Adrenal gland (tissue), 19 donors: ENCODE data around the gene CALML5. TPM values are rescaled to one million over a fixed set of nuclear protein-coding genes. Genes with fewer than 3 reads are reported as not detected.

Experiments used
- DNase-seq, 7 donors: peaks; one replicate each; pipeline ENCODE4 v3.0.0-alpha.2; 2019 to 2020
- H3K27ac ChIP-seq, 5 donors: fragments of 200-600 bp; sonication (generic) in 4 of 5; 1 replicate in 3 of 5; 2 replicates in 2 of 5; pipeline versions ENCODE4 v1.5.1 to v1.8.0; 2016 to 2020; ENCODE audit warnings: mild to moderate bottlenecking in 1 of 5
- H3K27me3 ChIP-seq: fragments of 200-600 bp; 2 replicates; pipeline ENCODE4 v1.8.0; 2021
- H3K36me3 ChIP-seq, 2 donors: fragments of 200-600 bp; replicated peaks in 1 of 2; 1 replicate in 1 of 2; 2 replicates in 1 of 2; pipeline versions ENCODE4 v1.5.1 to v1.8.0; 2018 to 2022
- H3K4me1 ChIP-seq, 2 donors: fragments of 200-600 bp; replicated peaks in 1 of 2; 1 replicate in 1 of 2; 2 replicates in 1 of 2; pipeline versions ENCODE4 v1.5.1 to v1.8.0; 2018 to 2021
- H3K4me3 ChIP-seq, 4 donors: fragments of 200-600 bp; sonication (generic) in 3 of 4; one replicate each; pipeline ENCODE4 v1.5.1; 2016 to 2018
- H3K9me3 ChIP-seq, 3 donors: fragments of 200-600 bp; sonication (generic) in 1 of 3; replicated peaks in 1 of 3; 1 replicate in 2 of 3; 2 replicates in 1 of 3; pipeline versions ENCODE4 v1.5.1 to v1.8.0; 2016 to 2021
- POLR2A ChIP-seq, 2 donors: fragments of 450-650 bp; IDR thresholded peaks; one replicate each; pipeline ENCODE4 v1.6.1; 2017; ENCODE audit warnings: antibody characterized with exemption in 2 of 2, mild to moderate bottlenecking in 2 of 2, moderate library complexity in 1 of 2
- WGBS, 4 donors: extraction: QIAGEN DNeasy Blood & Tissue Kit in 2 of 4; methylation state at CpG; one replicate each; pipeline versions ENCODE4 v1.1.5 to v1.1.7; 2013 to 2017; 5-methylcytosine and 5-hydroxymethylcytosine counted together
- intact Hi-C, 2 donors: fragments of 100-400 bp; cut with DNase I; formaldehyde crosslinking; loops; one replicate each; pipeline versions ENCODE4 v1.14.1 to v1.15.0; 2022 to 2023
- long read RNA-seq, 10 donors: library from polyadenylated mRNA in 3 of 10; unstranded in 2 of 10; stranded (forward) in 1 of 10; transcript quantifications; one replicate each; pipeline ENCODE4 v2.0.0 and lab custom pipeline, GENCODE V29; 2021 to 2026
- polyA plus RNA-seq, 3 donors: library from polyadenylated mRNA; stranded (reverse); fragments of 200-250 nt in 2 of 3; fragments of 350-450 nt in 1 of 3; fragmentation: Illumina TruSeq in 1 of 3; extraction: RNeasy Lipid Tissue Mini Kit (QIAGEN cat#74804) in 1 of 3; gene quantifications; one replicate each; pipeline ENCODE4 v1.2.3, GENCODE V29; 2013 to 2014
- total RNA-seq, 9 donors: library from RNA; depleted of rRNA in 4 of 9; stranded (reverse); fragments of >200 nt in 4 of 9; fragments of 120-200 nt in 1 of 9; fragmentation: NEBNext Ultra II Directional in 1 of 9; extraction: Animal tissue kit (Norgen Biotek cat#: 25700) in 1 of 9; gene quantifications; one replicate each; pipeline versions ENCODE4 v1.1.0 to v1.2.4, GENCODE V29; 2013 to 2023
- TF ChIP-seq, protein P1 (sequence below), 6 experiments: fragments of 450-650 bp in 4 of 6; fragments of 200-600 bp in 2 of 6; sonication (generic) in 1 of 6; IDR thresholded peaks; 1 replicate in 5 of 6; 2 replicates in 1 of 6; pipeline versions ENCODE4 v1.5.1 to v1.8.0; 2016 to 2021; ENCODE audit warnings: antibody characterized with exemption in 6 of 6, mild to moderate bottlenecking in 2 of 6, moderate library complexity in 1 of 6
- donor health status: healthy with polysubstance abuse.
- donor health status: Bipolar disorder and iron deficiency.
- donor health status: DM: yes; HTN: yes; CAD: no.
- donor health status: DM: no; HTN: no; CAD: no.
- donor health status: DM: no; HTN: no; CAD: no.
- donor health status: DM: yes; HTN: yes; CAD: no.

The CALML5 gene, protein sequence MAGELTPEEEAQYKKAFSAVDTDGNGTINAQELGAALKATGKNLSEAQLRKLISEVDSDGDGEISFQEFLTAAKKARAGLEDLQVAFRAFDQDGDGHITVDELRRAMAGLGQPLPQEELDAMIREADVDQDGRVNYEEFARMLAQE
- not detected for total RNA-seq
- not detected for polyA plus RNA-seq
- long read RNA-seq, donor 1, result 0 reads
- long read RNA-seq, donor 2, result 0 reads
- long read RNA-seq, donor 3, result 0 reads
- long read RNA-seq, donor 4, result 0 reads
- long read RNA-seq, donor 5, result 0 reads
- long read RNA-seq, donor 6, result 0 reads
- long read RNA-seq, donor 7, result 0 reads
- long read RNA-seq, donor 8, result 0 reads
- long read RNA-seq, donor 9, result 0 reads
- long read RNA-seq, donor 10, result 0 reads

DNA sequence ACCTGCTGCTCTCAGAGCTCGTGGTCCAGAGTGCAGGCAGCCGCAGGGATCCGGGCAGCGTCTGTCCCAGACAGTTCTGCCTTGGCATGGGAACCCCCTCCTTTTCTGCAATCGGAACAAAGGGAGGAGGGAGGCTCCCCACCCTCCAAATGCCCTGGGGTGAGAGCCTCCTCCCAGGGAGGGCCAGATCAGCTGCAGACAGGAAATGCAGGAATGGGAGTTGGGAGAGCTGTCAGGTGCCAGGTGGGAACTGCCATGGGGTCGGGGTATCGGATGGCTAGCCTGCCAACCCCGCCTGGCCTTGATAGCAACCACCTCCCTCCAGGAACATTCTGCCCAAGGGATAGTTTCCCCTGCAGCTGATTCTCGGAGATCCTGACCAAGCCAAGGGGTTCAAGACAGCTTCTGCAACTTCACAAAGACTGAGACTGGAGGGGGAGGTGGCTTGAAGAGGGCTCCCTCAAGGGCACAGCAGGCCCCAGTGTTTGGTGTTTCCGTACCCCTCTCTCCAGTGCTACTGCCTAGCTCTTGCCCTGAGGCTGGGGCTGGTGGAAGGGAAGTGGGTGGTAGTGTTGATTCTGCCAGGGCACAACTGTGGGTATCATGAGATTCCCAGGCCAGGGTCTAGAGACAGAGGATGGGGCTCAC is at the start of gene CALML5:
TSS of gene CALML5 (minus strand) at position 78 of the 648 bp plus-strand sequence. CDS start 132 bp downstream, outside the sequence.
- no peak for DNase-seq
- Histone ChIP-seq H3K27ac (no peak within 1 kb of the TSS), H3K4me3 (no peak within 1 kb of the TSS), H3K9me3 (no peaks in the 10 kb centered on the region), H3K36me3 (no peaks in the 10 kb centered on the region), H3K27me3 (no peaks in the 10 kb centered on the region), H3K4me1 (no peaks in the 10 kb centered on the region)
- TF ChIP-seq POLR2A (IDR thresholded peaks at IDR 0.05), result no peak
- TF ChIP-seq, protein P1, sequence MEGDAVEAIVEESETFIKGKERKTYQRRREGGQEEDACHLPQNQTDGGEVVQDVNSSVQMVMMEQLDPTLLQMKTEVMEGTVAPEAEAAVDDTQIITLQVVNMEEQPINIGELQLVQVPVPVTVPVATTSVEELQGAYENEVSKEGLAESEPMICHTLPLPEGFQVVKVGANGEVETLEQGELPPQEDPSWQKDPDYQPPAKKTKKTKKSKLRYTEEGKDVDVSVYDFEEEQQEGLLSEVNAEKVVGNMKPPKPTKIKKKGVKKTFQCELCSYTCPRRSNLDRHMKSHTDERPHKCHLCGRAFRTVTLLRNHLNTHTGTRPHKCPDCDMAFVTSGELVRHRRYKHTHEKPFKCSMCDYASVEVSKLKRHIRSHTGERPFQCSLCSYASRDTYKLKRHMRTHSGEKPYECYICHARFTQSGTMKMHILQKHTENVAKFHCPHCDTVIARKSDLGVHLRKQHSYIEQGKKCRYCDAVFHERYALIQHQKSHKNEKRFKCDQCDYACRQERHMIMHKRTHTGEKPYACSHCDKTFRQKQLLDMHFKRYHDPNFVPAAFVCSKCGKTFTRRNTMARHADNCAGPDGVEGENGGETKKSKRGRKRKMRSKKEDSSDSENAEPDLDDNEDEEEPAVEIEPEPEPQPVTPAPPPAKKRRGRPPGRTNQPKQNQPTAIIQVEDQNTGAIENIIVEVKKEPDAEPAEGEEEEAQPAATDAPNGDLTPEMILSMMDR (IDR thresholded peaks at IDR 0.05), result no peak
- 80 to 90% (median 85%) methylated on average over 2 to 10 of the region's 10 CpGs for WGBS, 4 donors
- intact Hi-C loops, result no loop called here

DNA sequence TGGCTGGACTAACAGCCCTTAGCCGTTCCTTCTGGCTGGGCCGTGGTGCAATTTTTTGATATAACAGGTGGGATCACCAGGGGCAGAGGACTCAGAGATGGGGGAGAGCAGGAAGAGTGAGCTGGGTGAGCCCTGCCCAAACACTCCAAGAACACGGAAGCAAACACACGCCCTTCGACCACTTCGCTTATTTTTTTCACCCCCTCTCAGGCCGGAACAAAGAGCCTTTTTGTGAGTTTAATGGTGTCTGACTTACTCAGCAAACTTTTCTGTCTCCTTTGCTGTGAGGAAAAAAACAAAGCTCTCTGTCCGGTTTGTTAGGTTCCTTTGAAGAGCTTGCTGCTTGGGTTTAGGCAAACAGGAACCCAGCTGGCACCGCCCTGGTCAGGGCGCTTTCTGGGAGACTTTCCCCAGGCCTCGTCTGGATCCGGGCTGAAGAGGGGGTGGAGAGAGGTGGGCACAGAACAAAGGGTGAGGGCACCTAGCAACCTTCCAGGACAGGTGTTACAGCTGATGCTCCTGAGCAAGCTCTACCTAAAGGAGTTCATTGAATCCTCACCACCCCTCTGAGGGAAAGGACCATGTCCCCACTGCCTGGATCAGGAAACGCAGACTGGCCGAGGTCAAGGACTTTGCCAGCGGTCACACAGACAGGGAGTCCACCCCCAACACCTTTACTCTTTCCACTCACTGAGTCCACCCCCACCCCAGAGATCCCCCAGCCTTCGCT is 48.7 kb upstream of the CALML5 start:
- Histone ChIP-seq H3K9me3 (no peaks in the 10 kb centered on the region), H3K4me1 (no peaks in the 10 kb centered on the region), H3K36me3 (no peaks in the 10 kb centered on the region), H3K27ac (peak overlapping the region in 3 of 5 donors; percentile 34 to 74 (median 54)), H3K27me3 (no peaks in the 10 kb centered on the region), H3K4me3 (no peak overlapping the region)
- no peak for DNase-seq
- intact Hi-C loops, result no loop called here
- no peak for TF ChIP-seq POLR2A (IDR thresholded peaks at IDR 0.05)
- TF ChIP-seq, protein P1 (IDR thresholded peaks at IDR 0.05), result no peak
- WGBS, 4 donors, result 54 to 74% (median 66%) methylated on average over 16 of the region's 16 CpGs

DNA sequence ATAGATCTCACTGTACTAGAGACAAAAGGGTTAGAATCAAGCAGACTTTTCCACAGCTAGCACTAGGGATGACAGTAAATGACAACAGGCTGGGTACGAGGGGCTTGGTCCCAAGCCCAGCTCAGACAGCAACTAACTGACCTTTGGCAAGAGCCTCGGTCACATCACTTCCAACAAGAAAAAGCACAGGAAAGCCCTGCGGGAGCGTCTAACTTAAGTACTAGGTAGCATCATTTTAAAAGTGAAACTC is 48.2 kb upstream of the CALML5 start:
- H3K4me3 ChIP-seq, result no peak overlapping the region
- TF ChIP-seq, protein P1 (IDR thresholded peaks at IDR 0.05), result no peak
- TF ChIP-seq POLR2A (IDR thresholded peaks at IDR 0.05), result no peak
- H3K27me3 ChIP-seq, result no peaks in the 10 kb centered on the region
- H3K4me1 ChIP-seq, result no peaks in the 10 kb centered on the region
- H3K9me3 ChIP-seq, result peaks cover 0 to 3% (median 0%) of the 10 kb centered on the region in 3 donors
- no peaks in the 10 kb centered on the region for H3K36me3 ChIP-seq
- 52 to 59% (median 56%) methylated on average over 4 of the region's 4 CpGs for WGBS, 4 donors
- H3K27ac ChIP-seq, result peak overlapping the region in 3 of 5 donors; percentile 34 to 74 (median 54)
- DNase-seq, result no peak
- intact Hi-C loops, result no loop called here
